Panc1 (cell line): ENCODE measurements around the gene VPS45. TPM values are rescaled to one million over a fixed set of nuclear protein-coding genes. Genes with fewer than 3 reads are reported as not detected.

Experiments
- ATAC-seq: fragments of 200-7000 bp; cut with Tn5 transposase; 2 replicates; pipeline ENCODE4 v1.9.1; 2020; ENCODE audit warnings: mild to moderate bottlenecking, moderate library complexity
- BruUV-seq: library from RNA; stranded (reverse); fragments of 400-500 nt; replicated peaks from 2 replicates; lab custom pipeline; 2021; lab: Mats Ljungman, UMichigan
- CTCF ChIA-PET: fragments of 300-600 bp; sonication (Branson Sonifier 250); formaldehyde crosslinking; loops from one replicate; lab custom pipeline; 2022; ENCODE audit warnings: antibody characterized with exemption; lab: Charles Lee
- POLR2A ChIA-PET: fragments of 300-600 bp; sonication (Branson Sonifier 250); formaldehyde crosslinking; loops from one replicate; lab custom pipeline; 2022; ENCODE audit warnings: antibody characterized with exemption; lab: Charles Lee
- DNase-seq: peaks from one replicate; pipeline ENCODE4 v3.0.0-alpha.2; 2010; ENCODE audit warnings: low read depth, low spot score
- H3K27ac ChIP-seq: 2 replicates; pipeline ENCODE4 v1.5.1; 2011; ENCODE audit warnings: mild to moderate bottlenecking, low read length, inconsistent platforms
- H3K27me3 ChIP-seq: fragments of 200-500 bp; sonication (Bioruptor generic); 2 replicates; pipeline ENCODE4 v1.6.0; 2014; ENCODE audit warnings: low read length, inconsistent platforms; ENCODE audit not compliant: control insufficient read depth, insufficient read depth
- H3K36me3 ChIP-seq: fragments of 200-500 bp; sonication (Bioruptor generic); 2 replicates; pipeline ENCODE4 v1.5.1; 2014; ENCODE audit warnings: inconsistent platforms, mild to moderate bottlenecking, low read length, moderate library complexity; ENCODE audit not compliant: control insufficient read depth, insufficient read depth
- H3K4me1 ChIP-seq: 2 replicates; pipeline ENCODE4 v1.5.1; 2011; ENCODE audit warnings: inconsistent platforms, mild to moderate bottlenecking, low read length, moderate library complexity; ENCODE audit not compliant: control insufficient read depth, insufficient read depth
- H3K4me3 ChIP-seq, 2 experiments: 2 replicates each; pipeline ENCODE4 v1.5.1; 2011 to 2012; ENCODE audit warnings: low read depth in 2 of 2, low read length in 2 of 2, mild to moderate bottlenecking in 2 of 2, inconsistent platforms in 1 of 2, moderate library complexity in 1 of 2
- H3K9me3 ChIP-seq: fragments of 200-500 bp; sonication (Bioruptor generic); 2 replicates; pipeline ENCODE4 v1.5.1; 2014; ENCODE audit warnings: low read depth, mild to moderate bottlenecking, inconsistent platforms, low read length, moderate library complexity; ENCODE audit not compliant: control insufficient read depth, insufficient read depth
- CTCF ChIP-seq: fragments of 450-650 bp; IDR thresholded peaks from 2 replicates; pipeline ENCODE4 v1.5.1; 2017; ENCODE audit warnings: mild to moderate bottlenecking
- POLR2AphosphoS5 ChIP-seq: IDR thresholded peaks from 2 replicates; pipeline ENCODE4 v1.6.1; 2012; ENCODE audit warnings: mild to moderate bottlenecking, low read depth, low read length, moderate library complexity
- REST ChIP-seq, 2 experiments: IDR thresholded peaks; 2 replicates each; pipeline ENCODE4 v1.6.1; 2011 to 2012; ENCODE audit warnings: low read depth in 2 of 2, control low read depth in 1 of 2, low read length in 1 of 2, mild to moderate bottlenecking in 1 of 2, moderate library complexity in 1 of 2; ENCODE audit not compliant: insufficient read depth in 1 of 2
- TCF7L2 ChIP-seq: IDR thresholded peaks from 2 replicates; pipeline ENCODE4 v1.6.1; 2011; ENCODE audit warnings: mild to moderate bottlenecking, low read depth, low read length, inconsistent platforms
- in situ Hi-C: cut with HindIII; loops from 2 replicates; pipeline ENCODE4 v1.10.0; 2016; ENCODE audit warnings: low sequenced_read_pairs, low pct_unique_long_range_greater_than_20kb
- intact Hi-C: fragments of 100-400 bp; cut with micrococcal nuclease; formaldehyde crosslinking; loops from one replicate; pipeline ENCODE4 v1.10.0; 2022; ENCODE audit not compliant: unreplicated experiment
- total RNA-seq: library from RNA; stranded (reverse); gene quantifications from one replicate; pipeline ENCODE4 v1.2.1, GENCODE V29; 2021; ENCODE audit not compliant: unreplicated experiment

The VPS45 gene
- total RNA-seq, 1 experiment from 2014 or later: 24.9 TPM

GRCh38 chr1:150072959-150073358 lies 5.4 kb downstream of the VPS45 start:
- Histone ChIP-seq H3K27ac (no peak overlapping the region), H3K4me3 (no peak overlapping the region), H3K9me3 (no peaks in the 10 kb centered on the region), H3K4me1 (no peaks in the 10 kb centered on the region), H3K27me3 (no peaks in the 10 kb centered on the region), H3K36me3 (peaks cover 30% of the 10 kb centered on the region)
- CTCF ChIA-PET: interaction anchor here (0.7 to 1.4 kb wide), 3 partner anchors 89 to 114 kb away, joined by 3 to 11 read pairs (median 4); no protein-coding TSS in a partner anchor
- intact Hi-C loops (loop anchor here (1.0 to 5.0 kb wide), 2 partner anchors 96 to 114 kb away; no protein-coding TSS in a partner anchor), in situ Hi-C loops (no loop called here)
- no peak for DNase-seq
- POLR2A ChIA-PET: no interaction called here
- peak; percentile 53; the same call in 1 of the 2 replicates for ATAC-seq
- TF ChIP-seq CTCF: peak; percentile 40; the same call in 1 of the 2 replicates
- TF ChIP-seq POLR2AphosphoS5: no peak
- no TSS peak for BruUV-seq

- ChIA-PET POLR2A (no interaction called here), CTCF (interaction anchor here (0.7 to 1.4 kb wide), 4 partner anchors 78 to 113 kb away, joined by 3 to 11 read pairs (median 4); no protein-coding TSS in a partner anchor)
- DNase-seq: no peak
Observed at GRCh38 chr1:150073516-150073915, 5.9 kb downstream of the VPS45 start.

More at GRCh38 chr1:150073516-150073915, 5.9 kb downstream of the VPS45 start:
- no peaks in the 10 kb centered on the region for H3K27me3 ChIP-seq
- no peaks in the 10 kb centered on the region for H3K9me3 ChIP-seq
- no TSS peak for BruUV-seq
- TF ChIP-seq POLR2AphosphoS5 (no peak), TCF7L2 (no peak), CTCF (no peak), REST (IDR thresholded peaks at IDR 0.05; ENCODE audit: insufficient read depth in 1 of 2, low read depth in 2 of 2, low read length in 1 of 2) (no peak)
- H3K27ac ChIP-seq: no peak overlapping the region
- H3K4me1 ChIP-seq: no peaks in the 10 kb centered on the region
- no peak for ATAC-seq
- in situ Hi-C loops: no loop called here
- H3K4me3 ChIP-seq: no peak overlapping the region
- intact Hi-C loops: loop anchor here (1.0 to 5.0 kb wide), 2 partner anchors 96 to 114 kb away; no protein-coding TSS in a partner anchor
- H3K36me3 ChIP-seq: peaks cover 25% of the 10 kb centered on the region
